Measurements from ENCODE around the gene MYADML2.
"Not testable (repeated sequence)": the region's sequence is repeated elsewhere in the genome, so short reads cannot be mapped to it uniquely, and the experiment has no call there.

The MYADML2 gene

GRCh38 chr17:81960130-81960958 is 13.3 kb upstream of the MYADML2 start:
- Histone ChIP-seq H3K9ac (ENCODE audit: low read length) (no peak overlapping the region), H3K27me3 (ENCODE audit: control insufficient read depth, insufficient read depth, low read length) (peaks cover 64% of the 10 kb centered on the region), H3K36me3 (ENCODE audit: control insufficient read depth, insufficient read depth, low read length) (no peaks in the 10 kb centered on the region), H3K9me3 (ENCODE audit: control insufficient read depth, low read length) (no peaks in the 10 kb centered on the region), H3K4me1 (ENCODE audit: control insufficient read depth, insufficient read depth, low read length) (peaks cover 6% of the 10 kb centered on the region), H3K4me3 (ENCODE audit: low read length) (no peak overlapping the region)

GRCh38 chr17:81959362-81960129 is 12.5 kb upstream of the MYADML2 start:
- Histone ChIP-seq H3K4me3 (ENCODE audit: low read length) (no peak overlapping the region), H3K36me3 (ENCODE audit: control insufficient read depth, insufficient read depth, low read length) (no peaks in the 10 kb centered on the region), H3K27me3 (ENCODE audit: control insufficient read depth, insufficient read depth, low read length) (peaks cover 64% of the 10 kb centered on the region), H3K9me3 (ENCODE audit: control insufficient read depth, low read length) (no peaks in the 10 kb centered on the region), H3K4me1 (ENCODE audit: control insufficient read depth, insufficient read depth, low read length) (peaks cover 6% of the 10 kb centered on the region), H3K9ac (ENCODE audit: low read length) (no peak overlapping the region)

- H3K9ac ChIP-seq (ENCODE audit: low read length) = no peak overlapping the region
- H3K4me1 ChIP-seq (ENCODE audit: control insufficient read depth, insufficient read depth, low read length) = peaks cover 6% of the 10 kb centered on the region
- peaks cover 59% of the 10 kb centered on the region for H3K27me3 ChIP-seq (ENCODE audit: control insufficient read depth, insufficient read depth, low read length)
- H3K9me3 ChIP-seq (ENCODE audit: control insufficient read depth, low read length) = no peaks in the 10 kb centered on the region
- H3K4me3 ChIP-seq (ENCODE audit: low read length) = no peak overlapping the region
- H3K36me3 ChIP-seq (ENCODE audit: control insufficient read depth, insufficient read depth, low read length) = no peaks in the 10 kb centered on the region
Measured at GRCh38 chr17:81958633-81959342, 11.8 kb upstream of the MYADML2 start.

DNA sequence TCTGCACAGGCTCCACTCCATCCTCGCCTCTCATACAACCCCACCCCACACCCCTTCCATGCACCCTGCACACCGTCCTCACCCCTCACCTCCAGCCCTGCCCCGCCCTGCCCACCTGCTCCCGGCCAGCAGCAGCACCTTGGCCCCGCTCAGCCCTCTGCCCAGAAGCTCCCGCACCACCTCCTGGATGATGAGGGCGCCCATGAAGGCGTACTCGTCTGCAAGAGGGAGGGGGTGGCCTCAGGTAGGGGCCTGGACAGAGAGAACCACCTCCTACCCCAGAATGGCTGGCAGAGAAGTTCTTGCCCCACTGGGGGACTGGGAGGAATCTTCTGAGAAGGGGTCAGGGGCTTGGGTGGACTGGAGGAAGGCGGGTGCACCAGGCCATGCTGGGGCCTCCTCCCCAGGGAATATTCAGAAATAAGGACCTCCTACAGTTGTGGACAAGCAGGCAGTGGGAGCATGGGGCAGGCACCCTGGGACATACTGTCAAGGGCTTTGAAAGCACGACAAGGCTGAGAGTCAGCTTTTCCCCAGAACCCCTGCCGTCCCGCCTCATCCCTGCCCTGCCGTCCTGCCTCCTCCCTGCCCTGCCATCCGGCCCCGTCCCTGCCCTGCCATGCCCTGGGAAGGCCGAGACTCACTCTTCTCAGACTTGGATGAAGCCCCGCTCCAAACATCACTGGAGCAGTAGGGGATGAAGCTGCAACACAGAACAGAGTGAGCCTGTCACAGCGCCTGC is 10.8 kb upstream of the MYADML2 start:
- H3K27me3 ChIP-seq (ENCODE audit: control insufficient read depth, insufficient read depth, low read length) = peaks cover 50% of the 10 kb centered on the region
- no peaks in the 10 kb centered on the region for H3K9me3 ChIP-seq (ENCODE audit: control insufficient read depth, low read length)
- no peaks in the 10 kb centered on the region for H3K36me3 ChIP-seq (ENCODE audit: control insufficient read depth, insufficient read depth, low read length)
- H3K9ac ChIP-seq (ENCODE audit: low read length) = no peak overlapping the region
- no peak overlapping the region for H3K4me3 ChIP-seq (ENCODE audit: low read length)
- peaks cover 6% of the 10 kb centered on the region for H3K4me1 ChIP-seq (ENCODE audit: control insufficient read depth, insufficient read depth, low read length)

DNA sequence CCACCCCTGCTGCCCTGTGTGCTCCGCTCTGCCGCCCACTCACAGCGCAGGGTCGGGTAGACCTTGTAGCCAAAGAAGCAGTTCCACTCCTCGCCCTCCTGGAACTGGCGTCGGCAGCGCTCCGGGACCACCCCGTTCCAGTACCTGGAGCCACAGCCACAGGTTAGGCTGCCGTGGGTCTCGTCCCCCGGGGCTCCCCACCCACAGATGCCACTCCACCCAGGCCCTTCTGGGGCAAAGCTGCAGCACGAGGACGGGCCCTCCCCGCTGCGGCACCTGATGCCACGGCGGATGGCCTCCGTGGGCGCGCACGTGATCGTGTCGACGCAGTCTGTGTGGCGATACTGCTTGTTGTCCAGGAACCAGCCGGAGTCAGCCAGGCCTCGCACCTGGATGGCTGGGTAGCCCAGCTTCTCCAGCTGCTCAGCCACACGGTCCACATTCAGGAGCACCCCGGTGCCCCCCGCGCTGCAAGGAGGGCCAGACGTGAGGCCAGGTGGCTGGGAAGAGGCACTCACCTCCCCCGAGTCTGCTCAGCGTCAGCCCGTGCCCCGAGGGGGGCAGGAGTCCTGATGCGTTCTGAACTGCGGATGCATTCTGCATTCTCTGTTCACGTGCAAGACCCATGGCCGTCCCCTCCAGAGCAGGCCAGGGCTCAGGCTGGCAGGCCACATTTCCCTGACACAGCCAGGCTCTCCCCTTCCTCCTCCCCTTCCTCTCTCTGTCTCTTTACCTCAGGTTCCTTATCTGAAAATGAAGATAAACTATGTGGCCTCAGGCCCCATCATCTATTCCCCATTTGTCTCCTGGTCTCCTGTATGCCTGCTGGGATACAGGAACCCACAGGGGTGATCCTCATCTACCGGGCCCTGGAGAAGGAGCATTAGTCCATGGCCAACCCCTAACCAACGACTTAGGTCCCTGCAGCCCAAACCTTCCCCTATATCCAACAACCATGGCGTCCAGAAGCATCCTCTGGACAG is 9.9 kb upstream of the MYADML2 start:
- H3K27me3 ChIP-seq (ENCODE audit: control insufficient read depth, insufficient read depth, low read length) = peaks cover 41% of the 10 kb centered on the region
- H3K36me3 ChIP-seq (ENCODE audit: control insufficient read depth, insufficient read depth, low read length) = no peaks in the 10 kb centered on the region
- peaks cover 6% of the 10 kb centered on the region for H3K4me1 ChIP-seq (ENCODE audit: control insufficient read depth, insufficient read depth, low read length)
- H3K9ac ChIP-seq (ENCODE audit: low read length) = no peak overlapping the region
- H3K4me3 ChIP-seq (ENCODE audit: low read length) = no peak overlapping the region
- no peaks in the 10 kb centered on the region for H3K9me3 ChIP-seq (ENCODE audit: control insufficient read depth, low read length)

GRCh38 chr17:81955756-81956544 is 8.9 kb upstream of the MYADML2 start:
- peaks cover 6% of the 10 kb centered on the region for H3K4me1 ChIP-seq (ENCODE audit: control insufficient read depth, insufficient read depth, low read length)
- no peak overlapping the region for H3K9ac ChIP-seq (ENCODE audit: low read length)
- H3K36me3 ChIP-seq (ENCODE audit: control insufficient read depth, insufficient read depth, low read length) = no peaks in the 10 kb centered on the region
- peaks cover 36% of the 10 kb centered on the region for H3K27me3 ChIP-seq (ENCODE audit: control insufficient read depth, insufficient read depth, low read length)
- H3K9me3 ChIP-seq (ENCODE audit: control insufficient read depth, low read length) = no peaks in the 10 kb centered on the region
- H3K4me3 ChIP-seq (ENCODE audit: low read length) = no peak overlapping the region

DNA sequence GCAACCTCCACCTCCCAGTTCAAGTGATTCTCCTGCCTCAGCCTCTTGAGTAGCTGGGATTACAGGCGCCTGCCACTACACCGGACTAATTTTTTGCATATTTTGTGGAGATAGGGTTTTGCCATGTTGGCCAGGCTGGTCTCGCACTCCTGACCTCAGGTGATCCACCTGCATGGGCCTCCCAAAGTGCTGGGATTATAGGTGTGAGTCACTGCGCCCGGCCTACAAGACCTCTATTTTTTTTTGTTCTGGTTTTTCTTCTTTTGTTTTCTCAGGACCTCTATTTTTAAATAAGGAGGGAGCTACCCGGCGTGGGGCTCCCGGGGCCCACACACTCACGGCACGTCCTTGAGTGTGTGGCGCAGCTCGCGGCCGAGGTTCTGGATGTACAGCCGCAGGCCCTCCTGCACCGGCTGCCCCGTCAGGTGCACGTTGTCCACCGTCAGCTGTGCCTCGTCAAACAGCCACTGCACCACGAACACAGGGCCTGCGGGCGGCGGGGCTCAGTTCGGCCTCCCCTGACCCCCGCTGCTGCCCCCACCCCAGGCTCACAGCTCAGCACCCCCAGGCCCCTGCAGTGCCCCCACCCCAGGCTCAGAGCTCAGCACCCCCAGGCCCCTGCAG is 8.1 kb upstream of the MYADML2 start:
- Histone ChIP-seq H3K9ac (ENCODE audit: low read length) (no peak overlapping the region), H3K4me3 (ENCODE audit: low read length) (no peak overlapping the region), H3K27me3 (ENCODE audit: control insufficient read depth, insufficient read depth, low read length) (peaks cover 30% of the 10 kb centered on the region), H3K9me3 (ENCODE audit: control insufficient read depth, low read length) (no peaks in the 10 kb centered on the region), H3K4me1 (ENCODE audit: control insufficient read depth, insufficient read depth, low read length) (peaks cover 5% of the 10 kb centered on the region), H3K36me3 (ENCODE audit: control insufficient read depth, insufficient read depth, low read length) (no peaks in the 10 kb centered on the region)

DNA sequence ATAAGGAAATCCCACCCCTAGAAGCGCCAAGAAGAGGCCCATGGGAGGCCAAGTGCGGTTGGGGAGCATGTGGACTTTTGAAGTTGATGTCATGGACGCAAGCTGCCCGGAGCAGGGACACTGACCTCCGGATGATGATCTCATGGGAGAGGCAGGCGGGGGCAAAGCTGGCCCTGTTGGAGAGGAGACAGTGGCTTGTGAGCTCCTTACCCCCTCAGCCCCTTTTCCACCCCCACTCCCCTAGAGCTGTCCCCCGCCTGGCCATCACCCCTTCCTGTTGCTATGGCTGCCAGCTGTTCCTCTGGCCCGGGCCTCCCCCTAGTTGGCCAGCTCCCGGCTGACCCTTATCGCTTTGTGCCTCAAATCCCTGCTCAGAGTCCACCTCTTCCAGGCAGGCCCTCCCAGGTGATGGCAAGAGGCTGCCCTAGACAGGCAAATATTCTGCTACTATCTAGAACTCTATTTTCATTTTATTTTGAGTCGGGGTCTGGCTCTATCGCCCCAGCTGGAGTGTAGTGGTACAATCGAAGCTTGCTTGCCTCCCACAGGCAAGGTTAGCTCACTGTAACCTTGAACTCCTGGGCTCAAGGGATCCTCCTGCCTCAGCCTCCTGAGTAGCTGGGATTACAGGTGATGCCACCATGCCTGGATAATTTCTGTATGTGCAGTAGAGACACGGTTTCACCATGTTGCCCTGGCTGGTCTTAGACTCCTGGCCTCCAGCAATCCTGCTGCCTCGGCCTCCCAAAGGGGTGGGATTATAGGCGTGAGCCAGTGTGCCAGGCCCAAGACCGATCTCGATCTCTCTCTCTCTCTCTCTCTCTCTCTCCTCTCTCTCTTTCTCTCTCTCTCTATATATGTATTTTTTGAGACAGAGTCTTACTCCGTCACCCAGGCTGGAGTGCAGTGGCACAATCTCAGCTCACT is 7.4 kb upstream of the MYADML2 start:
- Histone ChIP-seq H3K27me3 (ENCODE audit: control insufficient read depth, insufficient read depth, low read length) (peaks cover 25% of the 10 kb centered on the region), H3K36me3 (ENCODE audit: control insufficient read depth, insufficient read depth, low read length) (no peaks in the 10 kb centered on the region), H3K4me1 (ENCODE audit: control insufficient read depth, insufficient read depth, low read length) (no peaks in the 10 kb centered on the region), H3K4me3 (ENCODE audit: low read length) (no peak overlapping the region), H3K9ac (ENCODE audit: low read length) (no peak overlapping the region), H3K9me3 (ENCODE audit: control insufficient read depth, low read length) (no peaks in the 10 kb centered on the region)

GRCh38 chr17:81953443-81953842 is 6.4 kb upstream of the MYADML2 start:
- H3K36me3 ChIP-seq (ENCODE audit: control insufficient read depth, insufficient read depth, low read length); H3K9ac ChIP-seq (ENCODE audit: low read length); H3K4me3 ChIP-seq (ENCODE audit: low read length); H3K4me1 ChIP-seq (ENCODE audit: control insufficient read depth, insufficient read depth, low read length); H3K9me3 ChIP-seq (ENCODE audit: control insufficient read depth, low read length): not testable (repeated sequence)
- peaks cover 15% of the 10 kb centered on the region for H3K27me3 ChIP-seq (ENCODE audit: control insufficient read depth, insufficient read depth, low read length)

Measured in mucosa of stomach (tissue), 1 donor.